GM19452 (cell line): Measurements from ENCODE around the gene ILDR1.
A peak's percentile ranks its signal among the peaks of the same experiment; 100 is the strongest.

Source experiments
- ATAC-seq: cut with Tn5 transposase; IDR thresholded peaks from one replicate; pipeline ENCODE4 v1.9.1; 2021; ENCODE audit not compliant: unreplicated experiment

The ILDR1 gene

DNA sequence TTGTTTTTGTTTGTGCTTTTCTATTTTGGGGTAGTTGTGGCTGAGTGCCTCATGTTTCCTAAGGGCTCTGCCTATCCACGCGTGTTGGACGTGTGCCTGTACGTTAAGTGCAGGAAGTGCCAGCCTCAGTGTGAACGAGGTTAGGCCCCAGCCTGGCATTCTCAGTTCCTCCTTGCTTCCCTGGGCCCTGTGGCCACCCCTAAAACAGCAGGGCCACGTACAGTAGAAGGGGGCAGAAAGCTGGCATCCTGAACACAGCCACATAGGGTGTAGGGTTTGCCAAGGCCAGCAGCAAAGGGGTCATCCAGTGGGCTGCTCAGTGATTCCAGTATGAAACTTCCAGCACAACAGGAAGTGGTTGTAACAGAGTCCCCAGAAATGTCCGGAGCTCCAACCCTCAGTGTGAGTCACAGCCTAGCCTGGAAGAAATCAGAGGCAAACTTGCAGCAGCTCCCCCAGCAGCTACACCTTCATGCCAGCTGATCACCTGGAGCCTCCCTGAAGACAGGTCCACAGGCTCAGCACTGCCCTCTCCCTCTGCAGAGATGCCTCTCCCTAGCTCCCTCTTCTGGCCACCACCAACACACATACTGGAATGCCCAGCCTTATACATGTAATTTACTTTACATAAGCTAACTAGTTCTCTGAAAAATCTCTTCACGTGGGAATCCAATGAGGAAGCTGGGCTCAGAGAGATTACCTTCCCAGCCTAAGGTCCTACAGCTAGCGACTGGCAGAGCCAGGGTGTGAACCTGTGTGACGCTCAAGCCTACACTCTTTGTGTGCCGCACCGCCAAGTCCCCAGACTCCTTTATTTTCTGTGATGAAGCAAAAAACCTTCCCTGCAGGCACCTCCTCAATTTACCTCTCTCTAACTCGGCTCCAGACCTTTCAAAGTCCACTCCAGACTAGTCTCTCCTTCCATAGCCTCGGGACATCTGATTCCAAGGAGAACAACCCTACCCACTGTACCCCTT is 26.6 kb downstream of the ILDR1 start:
- peak; percentile 34 for ATAC-seq

DNA sequence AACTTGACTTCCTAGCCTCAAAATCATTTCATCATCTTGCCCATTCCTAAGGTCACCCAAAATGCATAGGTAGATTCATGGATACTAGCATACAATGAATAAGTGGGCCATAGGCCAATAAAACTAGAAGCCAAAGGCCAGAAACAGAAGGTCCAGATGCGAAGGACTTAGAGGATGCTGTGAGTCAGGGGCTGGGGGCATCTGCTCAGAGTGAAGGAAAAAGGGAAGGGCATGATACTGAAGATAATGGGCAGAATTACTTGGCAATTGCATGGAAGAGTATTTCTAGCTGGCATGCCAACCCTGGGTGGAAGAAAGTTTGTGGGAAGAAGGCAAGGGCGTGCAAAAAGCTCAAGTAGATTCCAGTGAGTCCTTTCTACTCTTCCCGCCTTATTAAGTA is 27.5 kb downstream of the ILDR1 start:
- no peak for ATAC-seq

DNA sequence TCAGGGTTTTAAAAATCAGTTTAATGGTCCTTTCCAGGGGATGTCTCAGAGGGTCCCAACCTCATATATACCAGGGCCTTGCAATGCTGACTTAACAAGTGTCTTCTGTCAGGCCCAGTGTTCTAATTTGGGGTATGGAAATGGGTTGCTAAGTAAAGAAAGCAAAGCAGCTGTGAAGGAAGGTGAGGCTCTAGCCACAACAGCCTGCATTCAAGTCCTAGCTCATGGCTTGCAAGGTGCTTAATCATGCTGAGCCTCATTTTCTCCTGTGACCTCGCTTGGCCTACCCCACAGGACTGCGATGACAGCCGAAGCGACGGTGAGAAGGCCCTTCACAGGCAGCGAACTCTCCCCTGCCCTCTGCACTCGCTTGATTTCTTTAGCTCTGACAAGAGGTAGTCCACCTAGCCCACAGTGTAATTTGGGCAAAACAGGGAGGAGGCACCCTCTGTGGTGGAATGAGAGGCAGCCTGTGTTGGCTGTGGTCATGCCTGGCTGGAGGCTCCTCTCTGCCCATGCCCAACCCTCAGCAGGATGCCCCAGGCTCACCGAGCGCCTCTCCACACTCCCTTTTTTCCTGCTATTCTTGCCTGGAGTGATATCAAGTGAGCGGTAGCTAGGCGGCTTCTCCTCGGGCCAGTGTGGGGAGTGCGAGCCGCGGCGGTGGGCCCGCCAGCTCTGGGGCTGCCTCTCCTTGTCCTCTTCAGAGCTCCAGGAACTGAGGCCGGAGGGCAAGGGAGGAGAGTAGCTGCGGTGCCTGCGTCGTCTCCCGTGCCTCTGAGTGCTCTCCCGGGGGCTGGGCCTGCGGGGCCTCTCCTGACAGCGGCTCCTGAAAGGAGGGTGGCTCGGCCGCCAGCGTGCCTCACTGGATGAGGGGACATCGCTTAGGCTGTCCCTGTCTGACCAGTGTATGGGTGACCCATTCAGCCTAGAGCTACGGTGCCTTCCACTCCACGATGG is 29.2 kb downstream of the ILDR1 start:
- ATAC-seq: no peak

DNA sequence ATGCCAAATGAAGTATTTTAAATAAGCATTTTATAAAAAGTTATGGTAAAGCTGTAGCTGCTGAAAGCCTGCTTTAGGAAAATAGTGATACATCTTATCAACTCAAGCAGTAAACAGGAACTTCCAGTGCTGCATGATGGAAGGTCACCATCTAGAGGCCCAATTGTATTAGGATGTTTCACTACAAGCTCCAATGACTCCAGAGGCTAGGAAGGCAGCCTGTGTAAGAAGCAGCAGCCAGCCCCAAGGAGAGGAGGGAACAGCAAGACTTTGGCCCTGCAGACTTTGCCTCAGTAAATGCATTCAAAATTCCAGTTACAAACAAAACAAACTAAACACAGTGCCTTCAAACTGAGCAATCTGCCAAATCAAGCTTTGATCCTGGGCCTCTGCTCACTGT is 32.1 kb downstream of the ILDR1 start:
- no peak for ATAC-seq

DNA sequence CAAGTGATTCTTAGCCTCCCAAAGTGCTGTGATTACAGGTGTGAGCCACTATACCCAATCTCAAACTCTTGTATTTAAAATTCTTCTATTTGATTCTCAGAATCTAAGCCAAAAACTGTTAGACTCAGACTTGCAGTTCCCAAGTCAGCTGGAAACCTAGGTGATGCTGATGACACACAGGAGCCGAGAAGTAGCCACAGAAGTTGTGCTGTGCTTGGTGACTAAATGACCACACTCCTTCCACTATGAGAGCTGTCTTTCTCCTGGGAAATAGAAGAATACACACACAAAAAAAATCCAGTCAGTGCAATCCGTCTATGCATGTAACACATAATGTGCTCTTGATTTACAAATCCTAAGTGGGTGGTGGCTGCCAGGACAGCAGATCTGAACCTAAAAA is 33.9 kb downstream of the ILDR1 start:
- ATAC-seq: no peak

DNA sequence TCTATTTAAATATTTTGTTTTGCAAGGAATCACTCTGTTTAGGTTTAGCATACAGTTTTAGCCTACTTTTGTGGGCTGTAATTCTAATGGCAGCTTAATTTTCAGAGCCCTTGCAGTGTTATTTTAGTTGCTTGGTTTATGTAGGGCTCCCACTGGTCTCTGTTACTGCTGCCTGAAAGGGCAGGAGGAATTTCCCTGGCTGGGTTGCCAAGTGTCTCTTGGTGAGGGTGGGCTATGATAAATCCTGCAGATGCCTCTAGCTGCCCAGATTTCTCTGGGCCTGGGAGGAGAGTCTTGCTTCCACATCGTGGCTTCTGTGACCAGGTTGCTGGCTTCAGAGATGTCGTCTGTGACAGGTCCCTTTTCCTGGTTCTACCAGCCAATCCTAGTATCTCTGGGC is 36.2 kb downstream of the ILDR1 start:
- no peak for ATAC-seq

DNA sequence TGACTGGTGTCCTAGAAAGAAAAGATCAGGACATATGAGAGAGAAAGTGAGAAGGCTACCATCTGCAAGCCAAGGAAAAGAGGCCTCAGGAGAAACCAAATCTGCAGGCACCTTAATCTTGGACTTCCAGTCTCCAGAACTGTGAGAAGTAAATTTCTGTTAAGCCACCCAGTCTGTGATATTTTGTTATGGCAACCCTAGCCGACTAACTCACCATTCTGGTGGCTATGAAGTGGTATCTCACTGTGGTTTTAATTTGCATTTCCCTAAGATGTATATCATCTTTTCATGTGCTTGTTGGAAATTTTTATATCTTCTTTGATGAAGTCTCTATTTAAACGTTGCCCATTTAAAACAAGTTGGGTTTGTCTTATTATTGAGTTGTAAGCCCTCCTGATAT is 40.6 kb downstream of the ILDR1 start:
- ATAC-seq: no peak

DNA sequence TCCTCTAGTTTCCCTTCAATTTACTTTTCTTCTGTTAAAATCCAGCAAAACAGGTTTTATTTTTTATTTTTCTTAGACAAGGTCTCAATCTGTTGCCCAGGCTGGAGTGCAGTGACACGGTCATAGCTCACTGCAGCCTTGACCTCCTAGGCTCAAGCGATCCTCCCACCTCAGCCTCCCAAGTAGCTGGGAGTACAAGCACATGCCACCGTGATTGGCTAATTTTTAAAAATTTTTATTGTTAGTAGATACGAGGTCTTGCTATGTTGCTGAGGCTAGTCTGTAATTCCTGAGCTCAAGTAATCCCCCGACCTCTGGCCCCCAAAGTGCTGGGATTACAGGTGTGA is 41.6 kb downstream of the ILDR1 start:
- no peak for ATAC-seq

DNA sequence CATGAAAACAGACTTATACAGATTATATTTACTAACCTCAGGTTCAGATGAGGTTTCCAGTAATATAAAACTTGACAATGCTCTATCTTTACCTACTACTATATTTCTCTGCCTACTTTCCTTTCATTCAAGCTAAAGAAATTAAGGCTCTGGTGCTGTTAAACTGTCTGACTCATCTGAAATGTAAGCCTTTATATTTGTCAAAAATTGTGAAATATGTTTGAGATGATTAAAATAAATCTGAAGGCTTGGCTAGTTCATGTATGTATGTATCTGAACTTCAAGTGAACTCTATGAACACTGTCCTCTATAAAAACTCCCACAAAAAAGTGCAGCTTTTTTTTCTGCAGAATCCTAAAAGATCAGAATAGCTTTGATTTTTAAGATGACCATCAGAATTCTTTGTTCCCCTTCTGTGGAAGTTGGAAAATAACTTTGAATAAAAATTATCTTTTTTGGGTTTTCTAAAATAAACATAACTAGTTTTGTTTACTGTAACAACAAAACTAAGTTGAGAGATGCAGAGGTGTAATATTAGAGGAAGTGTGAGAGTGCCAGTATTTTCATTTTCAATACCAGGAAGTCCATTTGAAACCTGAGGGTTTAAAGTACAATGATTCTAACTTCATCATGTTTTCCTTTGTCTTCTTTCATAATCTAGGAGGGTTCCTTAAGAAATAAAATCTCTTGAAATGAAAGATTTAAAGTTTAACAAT is 42.2 kb downstream of the ILDR1 start:
- ATAC-seq: no peak

DNA sequence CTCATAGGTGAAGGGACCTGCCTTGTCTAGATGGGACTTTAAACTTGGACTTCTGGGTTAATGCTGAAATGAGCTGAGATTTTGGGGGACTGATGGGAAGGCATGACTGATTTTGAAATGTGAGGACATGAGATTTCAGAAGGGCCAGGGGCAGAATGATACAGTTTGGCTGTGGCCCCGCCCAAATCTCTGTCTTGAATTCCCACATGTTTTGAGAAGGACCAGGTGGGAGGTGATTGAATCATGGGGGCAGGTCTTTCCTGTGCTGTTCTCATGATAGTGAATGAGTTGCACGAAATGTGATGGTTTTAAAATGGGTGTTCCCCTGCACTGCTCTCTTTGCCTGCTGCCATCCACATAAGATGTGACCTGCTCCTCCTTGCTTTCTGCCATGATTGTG is 42.8 kb downstream of the ILDR1 start:
- ATAC-seq: no peak

DNA sequence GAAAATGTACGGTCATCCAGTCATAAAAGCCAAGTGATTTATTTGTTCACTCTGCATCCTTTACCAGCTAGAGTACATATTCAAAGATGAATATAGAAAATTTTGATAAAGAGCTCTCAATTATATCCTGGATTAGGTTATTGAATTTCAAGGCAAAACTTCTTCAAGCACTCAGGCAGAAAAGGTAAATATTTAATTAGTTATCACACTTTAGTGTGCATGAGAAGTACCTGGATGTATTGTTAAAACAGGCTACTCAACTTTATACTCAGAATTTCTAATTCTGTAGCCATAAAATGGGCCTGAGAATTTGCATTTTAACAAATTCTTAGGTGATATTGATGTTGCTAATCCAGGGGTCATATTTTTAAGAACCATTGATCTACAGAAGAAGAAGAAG is 45.3 kb downstream of the ILDR1 start:
- ATAC-seq: no peak

DNA sequence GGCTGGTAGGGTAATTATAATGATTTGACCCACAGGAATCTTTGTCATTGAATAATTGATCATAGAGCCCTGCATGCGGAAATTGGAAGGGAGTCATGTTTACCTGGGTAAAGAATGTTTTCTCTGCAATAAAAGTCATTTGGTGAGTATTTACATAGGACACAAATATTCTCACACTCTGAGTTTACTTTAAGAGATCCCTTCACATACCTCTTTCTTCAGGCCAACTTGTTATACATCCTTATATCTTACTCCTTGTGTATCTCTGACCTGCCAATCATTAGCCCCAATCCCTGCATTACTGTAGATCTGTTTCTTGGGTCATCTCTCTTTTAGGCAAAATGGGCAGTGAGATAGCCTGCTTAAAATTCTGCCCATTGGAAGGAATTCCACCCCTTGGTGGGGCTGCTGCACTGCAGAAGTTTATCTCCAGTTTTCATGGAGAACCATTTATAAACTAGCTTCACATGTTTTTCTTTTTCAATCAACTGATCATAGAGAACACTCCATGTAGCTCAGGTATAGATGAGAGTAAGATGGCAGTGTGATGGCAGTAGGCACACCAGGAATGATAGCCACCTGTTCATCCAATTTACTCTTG is 46.2 kb downstream of the ILDR1 start:
- no peak for ATAC-seq

DNA sequence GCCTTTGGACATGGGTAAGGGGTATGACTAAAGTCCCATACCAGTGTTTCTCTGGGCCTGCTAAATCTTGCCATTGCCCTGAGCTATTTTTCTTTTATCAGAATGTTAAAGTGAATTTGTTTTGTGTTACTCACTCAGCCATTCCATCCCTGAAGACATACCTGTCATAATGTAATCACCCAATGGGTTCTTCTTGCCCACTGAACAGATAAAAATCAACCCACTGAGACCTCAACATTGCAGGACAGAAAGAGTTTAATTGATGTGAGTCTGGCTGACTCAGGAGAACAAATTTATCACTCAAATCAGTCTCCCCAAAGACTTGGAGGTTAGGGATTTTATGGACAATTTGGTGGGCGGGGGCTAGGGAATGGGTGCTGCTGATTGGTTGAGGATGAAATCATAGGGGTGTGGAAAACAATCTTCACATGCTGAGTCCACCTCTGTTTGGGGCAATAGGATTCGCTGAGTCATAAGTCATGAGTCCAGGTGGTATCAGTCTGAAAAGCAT is 47.4 kb downstream of the ILDR1 start:
- ATAC-seq: no peak

DNA sequence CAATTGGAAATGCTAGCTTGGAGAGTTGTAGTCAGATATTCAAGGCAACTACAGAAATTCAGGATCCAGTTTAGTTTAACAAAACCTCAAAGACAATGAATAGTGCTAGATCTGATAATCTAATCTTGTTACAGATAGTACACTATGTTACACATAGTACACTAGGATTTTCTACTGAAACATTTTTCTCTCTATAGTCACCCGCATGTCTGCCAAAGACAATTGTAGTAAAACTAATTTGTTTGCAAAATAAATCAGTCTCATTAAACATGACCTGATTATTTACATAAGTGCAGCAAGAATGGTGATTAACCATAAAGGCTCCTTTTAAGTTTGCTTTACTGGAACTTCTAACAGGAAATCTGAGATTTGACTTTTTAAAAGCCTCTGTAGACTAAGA is 52.0 kb downstream of the ILDR1 start:
- ATAC-seq: no peak

DNA sequence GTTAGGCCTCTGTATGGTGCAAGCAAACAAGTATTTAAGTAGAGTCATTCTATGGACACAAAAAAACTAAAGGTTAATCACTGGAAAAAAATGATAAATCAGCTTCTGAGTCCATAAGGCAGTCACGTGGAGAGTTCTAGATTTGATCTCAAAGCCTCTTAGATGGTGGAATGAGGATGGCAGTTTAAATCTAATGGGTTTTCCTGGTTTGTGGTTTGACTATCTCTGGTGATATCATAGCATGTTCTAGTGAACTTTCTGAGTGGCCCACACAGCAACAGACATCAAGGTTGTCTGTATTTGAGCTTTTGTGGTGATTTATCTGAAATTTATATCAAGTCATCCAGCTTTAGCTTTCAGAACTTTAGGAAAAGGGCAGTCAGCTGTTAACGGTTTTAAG is 52.4 kb downstream of the ILDR1 start:
- ATAC-seq: no peak

DNA sequence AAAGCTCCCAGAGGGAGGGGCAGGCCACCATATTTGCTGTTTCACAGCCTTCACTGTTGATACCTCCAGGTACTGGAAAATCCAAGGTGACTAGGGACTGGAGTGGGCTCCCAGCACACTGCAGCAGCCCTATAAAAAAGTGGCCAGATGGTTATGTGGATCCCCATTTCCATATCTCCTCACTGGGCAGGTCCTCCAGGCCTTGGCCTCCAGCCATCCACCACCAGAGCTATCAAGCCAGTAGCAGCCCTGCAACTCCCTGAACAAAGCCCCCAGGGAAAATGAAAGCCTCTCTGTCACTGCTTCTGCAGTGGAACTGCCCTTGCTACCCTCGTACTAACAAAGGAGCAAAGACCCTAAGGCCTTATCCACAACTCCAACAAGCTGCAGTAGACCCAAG is 58.4 kb downstream of the ILDR1 start:
- ATAC-seq: no peak

DNA sequence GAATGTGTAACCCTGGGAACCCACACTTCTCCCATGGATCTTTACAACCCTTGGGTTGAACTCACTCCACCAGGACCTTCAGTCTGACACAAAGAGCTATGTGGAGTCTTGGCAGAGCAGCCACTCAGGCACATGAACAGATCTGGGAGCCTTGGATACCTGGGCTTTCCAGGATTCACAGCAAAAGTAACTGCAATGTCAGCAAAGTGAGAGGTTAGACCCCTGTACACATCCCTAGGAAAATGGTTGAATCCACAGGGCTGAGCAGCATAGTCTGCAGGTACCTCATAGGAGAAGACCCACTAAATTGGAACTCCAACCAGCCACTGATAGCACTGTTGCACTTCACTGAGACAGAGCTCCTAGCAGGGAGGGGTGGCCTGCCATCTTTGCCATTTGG is 59.6 kb downstream of the ILDR1 start:
- ATAC-seq: no peak

DNA sequence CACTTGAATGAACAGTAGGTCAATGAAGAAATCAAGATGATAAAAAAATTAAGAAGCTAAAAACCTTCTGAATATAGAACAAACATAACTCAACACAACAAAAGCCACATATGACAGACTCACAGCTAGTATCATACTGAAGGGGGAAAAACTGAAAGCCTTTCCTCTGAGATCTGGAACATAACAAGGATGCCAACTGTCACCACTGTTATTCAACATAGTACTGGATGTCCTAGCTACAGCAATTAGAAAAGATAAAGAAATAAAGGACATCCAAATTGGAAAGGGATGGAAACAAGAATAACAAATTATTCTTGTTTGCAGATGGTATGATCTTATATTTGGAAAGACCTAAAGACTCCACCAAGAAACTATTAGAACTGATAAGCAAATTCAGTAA is 60.8 kb downstream of the ILDR1 start:
- ATAC-seq: no peak

DNA sequence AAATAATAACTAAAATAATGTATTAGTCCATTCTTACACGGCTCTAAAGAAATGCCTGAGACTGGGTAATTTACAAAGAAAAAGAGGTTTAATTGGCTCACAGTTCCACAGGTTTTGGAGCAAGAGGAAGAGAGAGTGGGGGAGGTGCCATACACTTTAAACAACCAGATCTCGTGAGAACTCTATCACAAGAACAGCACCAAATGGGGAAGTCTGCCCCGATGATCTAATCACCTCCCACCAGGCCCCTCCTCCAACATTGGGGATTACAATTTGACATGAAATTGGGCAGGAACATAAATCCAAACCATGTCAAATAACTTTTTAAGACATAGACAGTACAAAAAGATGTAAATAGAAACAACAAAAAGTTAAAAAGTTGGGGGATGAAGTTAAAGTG is 63.2 kb downstream of the ILDR1 start:
- no peak for ATAC-seq

DNA sequence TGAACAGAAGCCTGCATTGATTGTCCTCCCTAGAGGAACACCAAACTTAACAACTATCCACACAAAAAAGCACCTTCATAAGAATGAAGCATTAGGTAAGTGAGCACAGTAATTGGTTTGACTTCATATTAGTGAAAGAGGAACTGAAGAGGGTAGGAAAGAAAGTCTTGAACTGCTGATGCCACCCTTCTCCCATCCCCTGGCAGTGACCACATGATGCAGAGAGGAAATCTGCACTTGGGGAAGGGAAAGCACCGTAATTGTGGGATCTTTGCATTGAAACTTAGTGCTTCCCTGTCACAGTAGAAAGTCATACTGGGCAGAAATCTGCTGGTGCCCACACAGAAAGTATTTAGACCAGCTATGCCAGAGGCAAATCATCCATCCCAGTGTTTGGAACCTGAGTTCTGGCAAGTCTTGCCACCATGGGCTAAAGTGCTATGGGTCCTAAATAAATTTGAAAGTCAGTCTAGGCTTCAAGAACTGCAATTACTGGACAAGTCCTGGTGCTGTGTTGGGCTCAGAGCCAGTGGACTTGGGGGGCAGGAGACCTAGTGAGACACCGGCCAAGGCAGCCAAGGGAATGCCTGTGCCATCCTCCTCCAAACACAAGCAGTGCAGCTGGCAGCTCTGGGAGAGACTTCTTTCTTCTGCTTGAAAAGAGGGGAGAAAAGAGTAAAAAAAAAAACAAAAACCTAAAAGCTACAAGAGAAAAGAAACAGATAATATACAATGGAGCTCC is 64.2 kb downstream of the ILDR1 start:
- peak; percentile 63 for ATAC-seq
